GM21423 (cell line): Measurements from ENCODE around the gene KSR1.

ENCODE experiments used
- ATAC-seq: cut with Tn5 transposase; IDR thresholded peaks from one replicate; pipeline ENCODE4 v1.9.1; 2021; ENCODE audit warnings: mild to moderate bottlenecking, moderate library complexity; ENCODE audit not compliant: unreplicated experiment

The KSR1 gene

GRCh38 chr17:27532269-27533263 lies 76.3 kb downstream of the KSR1 start:
- ATAC-seq, result no peak

- ATAC-seq, result no peak
These were observed 77.9 kb downstream of the KSR1 start for GRCh38 chr17:27533874-27534815.

DNA sequence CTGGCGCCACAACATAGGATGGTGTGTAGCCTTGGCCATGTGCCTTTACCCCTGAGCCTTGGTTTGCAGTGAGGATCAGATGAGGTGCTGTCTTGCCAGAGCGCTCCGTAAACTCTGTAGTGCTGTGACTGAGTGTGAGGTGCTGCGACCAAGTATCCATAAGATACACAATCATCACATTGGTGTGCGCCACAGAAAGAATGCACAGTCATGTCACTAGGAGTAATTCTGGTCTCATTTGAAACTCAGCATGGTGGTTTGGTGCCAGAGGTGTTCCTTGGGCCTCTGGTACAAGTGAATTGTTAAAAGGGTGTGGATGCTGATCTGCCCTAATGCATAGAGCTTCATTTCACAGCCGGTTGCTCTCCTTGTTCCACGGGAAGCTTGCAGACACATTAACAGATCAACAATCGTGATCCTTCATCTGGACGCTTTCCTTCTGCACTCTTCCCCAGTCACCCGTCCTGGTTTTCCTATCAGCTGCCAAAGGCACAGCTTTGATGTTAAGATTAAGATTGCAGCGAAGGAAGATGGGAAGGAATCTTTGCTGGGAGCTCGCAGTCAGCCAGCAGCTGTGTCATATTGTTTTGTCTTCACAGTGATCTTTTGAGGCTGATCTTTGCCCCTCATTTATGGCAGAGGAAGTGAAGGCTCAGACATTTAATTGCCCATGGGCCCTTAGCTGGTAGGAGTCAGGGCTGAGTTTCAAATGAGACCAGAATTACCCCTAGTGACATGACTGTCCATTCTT lies 79.1 kb downstream of the KSR1 start:
- ATAC-seq, result no peak

DNA sequence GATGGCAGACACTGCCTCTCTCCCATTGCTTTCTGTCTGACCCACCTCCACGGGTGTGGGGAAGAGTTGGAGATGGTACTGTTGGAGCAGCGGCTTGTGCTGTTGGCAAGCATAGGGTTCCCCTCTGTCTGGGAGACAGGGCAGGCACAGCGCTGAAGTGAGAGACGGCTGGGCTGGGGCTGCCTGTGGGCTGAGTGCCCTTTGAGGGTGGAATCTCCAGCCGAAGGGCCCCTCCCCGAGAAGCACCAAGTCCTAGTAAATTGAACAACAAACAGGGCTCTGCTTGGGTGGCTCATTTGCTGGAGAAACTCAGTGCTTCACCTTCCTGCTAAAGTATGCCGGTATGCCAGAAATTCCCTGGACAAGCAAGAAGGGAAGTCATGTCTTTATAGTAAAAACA lies 79.7 kb downstream of the KSR1 start:
- ATAC-seq, result no peak

- no peak for ATAC-seq
These were observed 80.5 kb downstream of the KSR1 start for GRCh38 chr17:27536781-27537180.

DNA sequence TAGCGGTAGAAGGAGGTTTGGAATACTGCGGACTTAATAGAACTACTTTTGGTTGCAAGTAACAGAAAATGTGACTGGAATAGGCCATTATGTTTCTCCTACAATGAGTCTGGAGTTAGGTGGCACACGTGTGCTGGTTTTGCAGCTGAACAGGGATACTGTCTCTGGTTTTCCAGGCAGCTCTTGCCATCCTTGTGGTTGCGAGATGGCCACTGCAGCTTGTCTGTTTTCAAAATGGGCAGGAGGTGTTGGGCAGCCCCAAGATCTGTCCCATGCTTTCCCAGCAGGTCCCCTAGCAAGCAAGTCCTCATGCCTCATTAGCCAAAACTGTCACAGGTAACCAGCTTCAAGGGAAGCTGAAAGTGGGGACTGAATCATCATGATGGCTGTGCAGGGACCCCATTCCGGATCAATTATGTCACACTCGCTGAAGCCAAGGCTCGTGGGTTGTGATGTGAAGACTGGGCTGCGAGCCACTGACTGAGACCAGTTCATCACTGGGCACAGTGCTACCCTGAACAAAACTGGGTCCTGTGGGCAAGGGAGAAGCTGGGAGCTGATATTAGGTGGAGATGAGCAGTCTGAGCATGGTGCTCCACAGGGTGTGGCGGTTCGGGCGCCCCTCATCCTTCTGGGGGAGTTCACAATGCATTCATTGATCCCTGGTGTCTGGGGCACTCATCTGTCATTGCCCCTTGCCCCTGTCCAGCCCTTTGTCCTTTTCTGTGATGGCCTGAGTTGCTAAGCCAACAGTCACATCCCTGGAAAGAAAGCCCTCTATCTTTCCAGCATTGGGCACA lies 82.1 kb downstream of the KSR1 start:
- no peak for ATAC-seq

DNA sequence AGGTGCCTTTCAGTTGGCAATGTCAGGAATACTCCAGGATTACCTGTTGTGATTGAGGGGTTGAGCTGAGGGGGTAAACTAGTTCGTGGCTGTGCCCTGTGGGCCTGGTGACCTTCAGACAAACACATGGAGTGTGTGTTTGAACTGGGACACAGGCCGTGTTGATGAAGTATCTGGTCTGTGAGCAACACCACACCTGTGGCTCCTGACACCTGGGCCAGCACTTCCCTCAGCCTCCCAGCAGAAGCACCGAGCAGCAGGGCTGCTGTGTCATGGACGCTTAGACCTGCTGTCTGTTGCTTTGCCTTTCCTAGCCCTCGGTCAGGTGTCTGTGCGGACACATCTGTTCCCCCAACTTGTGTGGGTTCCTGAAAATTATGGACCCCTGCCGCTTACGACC lies 82.9 kb downstream of the KSR1 start:
- no peak for ATAC-seq

GRCh38 chr17:27539794-27540317 lies 83.6 kb downstream of the KSR1 start:
- no peak for ATAC-seq

DNA sequence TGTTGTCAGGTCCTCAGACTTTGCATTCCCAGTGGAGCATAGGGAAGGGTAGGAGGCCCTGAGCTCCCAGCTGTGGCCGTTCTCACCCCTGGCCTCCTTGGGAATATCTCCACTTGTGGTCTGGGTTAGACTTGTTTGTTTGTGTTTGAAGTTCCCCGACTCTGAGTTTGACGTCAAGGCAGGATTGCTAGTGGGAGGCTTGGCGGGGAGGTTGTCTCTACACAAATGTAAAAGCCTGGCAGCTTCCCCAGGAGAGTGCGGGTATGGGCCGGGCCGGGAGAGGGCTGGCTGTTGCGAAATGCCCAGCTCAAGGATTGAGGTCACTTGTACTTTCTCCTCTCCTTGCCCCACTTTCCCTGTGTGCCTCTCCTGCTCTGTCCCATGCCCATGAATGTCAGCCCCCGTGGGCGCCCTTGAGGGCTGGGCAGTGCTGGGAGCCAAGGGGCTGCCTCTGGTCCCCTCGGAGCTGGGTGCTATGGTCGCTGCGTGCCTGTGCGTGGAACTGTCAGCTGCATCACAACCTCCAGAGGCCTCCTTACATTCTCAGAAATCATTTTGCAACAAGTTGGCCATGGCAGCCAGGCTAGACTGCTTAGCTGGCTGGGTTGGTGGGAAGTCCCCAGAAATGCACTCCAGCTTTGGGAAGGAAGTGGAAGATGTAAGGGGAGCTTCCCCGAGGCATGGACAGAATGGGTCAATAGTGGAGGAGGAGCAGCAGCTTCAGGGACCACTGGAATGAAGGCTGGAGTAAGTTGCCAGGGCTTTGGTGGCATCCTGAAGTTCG lies 84.3 kb downstream of the KSR1 start:
- ATAC-seq, result no peak

DNA sequence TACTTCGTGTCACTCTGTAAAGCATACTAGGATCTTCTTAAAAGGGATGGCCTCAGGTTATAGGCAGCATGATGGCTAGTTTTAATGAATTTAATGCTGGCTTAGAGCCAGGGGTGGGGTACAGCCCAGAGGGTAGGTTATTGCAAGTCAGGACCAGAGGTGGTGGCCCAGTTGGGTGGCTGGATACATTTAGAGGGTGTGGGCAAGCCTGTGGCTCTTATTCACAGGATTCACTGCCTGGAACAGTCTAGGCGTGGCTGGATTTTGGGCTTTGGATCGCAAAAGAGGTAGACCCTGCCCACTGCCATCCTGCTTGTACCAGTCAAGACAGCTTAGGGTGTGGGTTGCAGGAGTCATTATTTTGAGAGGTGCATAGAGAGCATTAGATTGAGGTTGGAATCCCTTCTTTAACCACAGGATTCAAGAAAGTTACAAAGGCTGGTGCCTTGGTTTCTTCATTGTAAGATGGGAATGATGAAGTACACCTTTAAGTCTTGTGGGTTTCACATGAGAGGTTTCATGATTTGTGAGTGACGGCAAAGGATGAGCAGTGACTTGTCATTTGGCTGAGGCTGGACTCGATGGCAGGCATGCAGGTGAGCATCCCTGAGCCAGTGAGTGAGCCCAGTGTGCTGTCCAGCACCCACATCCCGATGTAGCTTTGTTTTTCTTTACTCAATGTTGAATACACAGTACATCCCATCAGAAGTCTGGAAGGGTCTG lies 85.2 kb downstream of the KSR1 start:
- no peak for ATAC-seq

- ATAC-seq, result no peak
These were observed 86.7 kb downstream of the KSR1 start for GRCh38 chr17:27542841-27543463.

DNA sequence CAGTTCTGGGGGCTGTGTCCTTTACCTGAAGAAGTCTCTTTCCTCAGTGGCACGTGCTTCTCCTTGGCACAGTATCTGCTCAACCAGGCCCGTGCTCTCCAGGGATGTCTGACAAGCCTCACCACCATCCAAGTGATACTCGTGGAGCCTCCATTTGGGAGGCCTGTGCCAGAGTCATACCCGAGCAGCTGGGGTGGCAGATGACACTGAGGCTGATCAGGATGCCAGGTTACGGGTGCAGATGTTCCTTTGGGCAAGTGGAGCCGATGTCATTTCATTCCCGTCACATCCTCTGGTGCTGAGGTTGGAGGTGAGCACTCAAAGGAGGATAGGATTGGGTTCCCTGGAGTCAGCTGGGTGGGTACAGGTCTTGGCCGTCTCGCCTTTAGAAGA lies 87.2 kb downstream of the KSR1 start:
- no peak for ATAC-seq

DNA sequence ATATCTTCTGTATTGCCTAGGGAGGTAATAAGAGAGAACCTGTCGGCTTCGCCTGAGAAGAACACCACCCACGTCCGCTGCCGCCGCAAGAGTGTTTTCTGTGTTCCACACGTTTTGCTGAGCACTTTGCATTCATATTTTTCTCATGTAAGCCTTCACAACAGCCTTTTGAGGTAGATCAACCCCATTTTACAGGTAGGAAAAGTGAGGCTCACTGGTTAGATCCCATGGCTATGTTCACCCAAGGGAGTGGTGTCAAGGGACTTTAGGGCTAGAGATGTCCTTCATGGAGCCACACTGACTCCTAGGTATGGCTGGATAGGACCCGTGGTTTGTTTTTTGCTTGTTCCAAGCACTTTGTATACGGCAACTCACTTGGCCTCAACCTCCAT lies 87.7 kb downstream of the KSR1 start:
- no peak for ATAC-seq

- ATAC-seq, result peak; percentile 79
These were observed 88.3 kb downstream of the KSR1 start for GRCh38 chr17:27544350-27545131.

- no peak for ATAC-seq
These were observed 89.4 kb downstream of the KSR1 start for GRCh38 chr17:27545562-27546229.

DNA sequence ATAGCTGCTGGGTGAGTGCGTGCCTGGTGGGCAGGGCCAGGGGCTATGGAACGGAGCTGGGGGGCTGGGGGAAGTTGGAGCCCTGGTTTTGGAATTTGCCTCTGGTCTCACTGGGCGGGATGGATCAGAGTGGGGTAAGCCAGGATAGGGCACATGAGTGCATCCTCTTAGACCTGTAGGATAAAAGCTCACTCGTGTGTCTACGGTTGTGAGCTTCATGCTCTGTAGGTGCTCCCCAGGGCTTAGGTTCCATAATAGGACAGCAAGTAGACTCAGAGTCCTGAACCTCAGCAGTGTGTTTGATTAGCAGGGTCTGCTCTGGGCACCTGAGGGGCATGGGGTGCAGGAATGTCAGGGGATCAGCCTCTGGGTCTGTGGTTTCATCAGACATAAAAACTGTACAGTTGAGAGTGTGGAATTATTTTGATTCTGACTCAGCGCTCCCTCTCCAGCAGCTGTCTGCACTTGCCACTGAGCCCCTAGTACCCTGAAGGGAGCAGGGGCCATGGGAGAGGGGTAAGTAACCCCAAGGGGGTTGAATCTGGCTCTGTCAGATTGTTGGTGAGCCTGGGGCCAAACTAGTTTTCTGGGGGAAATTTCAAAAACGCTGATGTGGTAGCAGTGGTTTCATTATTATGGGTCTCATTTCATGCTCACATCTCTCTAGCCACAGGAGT lies 90.5 kb downstream of the KSR1 start:
- ATAC-seq, result peak; percentile 26
